HepG2 (cell line): ENCODE data around the gene CTNNA3. TPM values are rescaled to one million over a fixed set of nuclear protein-coding genes. Genes with fewer than 3 reads are reported as not detected.

Experiments used
- ATAC-seq: fragments of 200-7000 bp; cut with Tn5 transposase; 3 replicates; pipeline ENCODE4 v1.9.1; 2020; ENCODE audit warnings: mild to moderate bottlenecking, moderate library complexity
- BruUV-seq: library from RNA; stranded (reverse); fragments of 400-500 nt; replicated peaks from 2 replicates; lab custom pipeline; 2021; lab: Mats Ljungman, UMichigan
- CTCF ChIA-PET: fragments of 300-600 bp; formaldehyde crosslinking; extraction: SDS; loops from one replicate; lab custom pipeline; 2021; ENCODE audit warnings: low total read pairs, inconsistent platforms, low intra/inter-chr PET ratio; lab: Yijun Ruan, JAX
- POLR2A ChIA-PET: fragments of 350-600 bp; sonication (Branson Sonifier 250); formaldehyde crosslinking; loops from one replicate; lab custom pipeline; 2020; ENCODE audit warnings: antibody characterized with exemption, inconsistent platforms; lab: Yijun Ruan, JAX
- DNase-seq: peaks from one replicate; pipeline ENCODE4 v3.0.0-alpha.2; 2015; ENCODE audit warnings: low spot score
- FAIRE-seq: peaks from 3 replicates; lab custom pipeline; 2011; peaks lifted over from hg19 to GRCh38; lab: Jason Lieb, UNC
- H2AFZ ChIP-seq: one replicate; pipeline ENCODE4 v1.6.1; 2011; ENCODE audit warnings: low read length, inconsistent platforms
- H3K27ac ChIP-seq: fragments of 300-600 bp; 3 replicates; pipeline ENCODE4 v1.8.0; 2011; ENCODE audit warnings: mixed run types, mild to moderate bottlenecking, mixed read lengths, low read length, inconsistent platforms; ENCODE audit not compliant: insufficient read depth; ENCODE audit errors: extremely low read length
- H3K27me3 ChIP-seq, 2 experiments: fragments of 200-600 bp in 1 of 2; 2 replicates in 1 of 2; 3 replicates in 1 of 2; pipeline versions ENCODE4 v1.6.0 to v1.8.0; 2011; ENCODE audit warnings: low read length in 2 of 2, mild to moderate bottlenecking in 2 of 2, moderate library complexity in 2 of 2, inconsistent platforms in 1 of 2; ENCODE audit not compliant: insufficient read depth in 2 of 2, control insufficient read depth in 1 of 2
- H3K36me3 ChIP-seq, 2 experiments: fragments of 200-600 bp in 1 of 2; replicated peaks in 1 of 2; 2 replicates in 1 of 2; 3 replicates in 1 of 2; pipeline versions ENCODE4 v1.5.1 to v1.8.0; 2011; ENCODE audit warnings: low read length in 2 of 2, inconsistent platforms in 1 of 2; ENCODE audit not compliant: insufficient read depth in 2 of 2, control insufficient read depth in 1 of 2
- H3K4me1 ChIP-seq: 2 replicates; pipeline ENCODE4 v1.5.1; 2012; ENCODE audit warnings: low read length, inconsistent platforms; ENCODE audit not compliant: insufficient read depth
- H3K4me2 ChIP-seq: 2 replicates; pipeline ENCODE4 v1.6.0; 2011; ENCODE audit warnings: low read depth, low read length, inconsistent platforms
- H3K4me3 ChIP-seq, 3 experiments: fragments of 200-600 bp in 1 of 3; sonication (generic), shearing (Covaris generic) in 1 of 3; replicated peaks in 1 of 3; 2 replicates each; pipeline ENCODE4 v1.5.1; 2011 to 2016; ENCODE audit warnings: low read length in 3 of 3, inconsistent platforms in 2 of 3, low read depth in 2 of 3, mild to moderate bottlenecking in 2 of 3, control low read depth in 1 of 3, mixed read lengths in 1 of 3; ENCODE audit not compliant: insufficient read depth in 1 of 3
- H3K79me2 ChIP-seq: one replicate; pipeline ENCODE4 v1.6.1; 2011; ENCODE audit warnings: low read length, inconsistent platforms; ENCODE audit not compliant: insufficient read depth
- H3K9ac ChIP-seq: 2 replicates; pipeline ENCODE4 v1.6.0; 2011; ENCODE audit warnings: mild to moderate bottlenecking, low read depth, low read length, inconsistent platforms; ENCODE audit not compliant: insufficient read depth
- H3K9me3 ChIP-seq: 2 replicates; pipeline ENCODE4 v1.5.1; 2012; ENCODE audit warnings: mild to moderate bottlenecking, low read length
- H4K20me1 ChIP-seq: 2 replicates; pipeline ENCODE4 v1.6.0; 2011; ENCODE audit warnings: inconsistent platforms, mild to moderate bottlenecking, low read length, moderate library complexity; ENCODE audit not compliant: insufficient read depth
- AGO2 ChIP-seq: fragments of 200-400 bp; formaldehyde crosslinking; optimal IDR thresholded peaks from 2 replicates; pipeline ENCODE3; 2017; ENCODE audit warnings: mild to moderate bottlenecking, low read depth, low read length, moderate library complexity
- BATF2 ChIP-seq: sonication (generic); formaldehyde crosslinking; IDR thresholded peaks from 2 replicates; pipeline ENCODE4 v1.8.0; 2022; ENCODE audit warnings: mild to moderate bottlenecking, missing genetic modification reagents, moderate library complexity
- DRAP1 ChIP-seq: IDR thresholded peaks from 2 replicates; pipeline ENCODE4 v1.6.1; 2016; ENCODE audit warnings: missing genetic modification reagents, missing compliant biosample characterization
- FOXP1 ChIP-seq, 2 experiments: fragments of 450-650 bp in 1 of 2; IDR thresholded peaks; 2 replicates each; pipeline ENCODE4 v1.6.1; 2017 to 2018; ENCODE audit warnings: antibody characterized with exemption in 1 of 2
- LRRFIP1 ChIP-seq: sonication (generic); formaldehyde crosslinking; conservative IDR thresholded peaks from 2 replicates; pipeline ENCODE4 v1.4.0; 2020; ENCODE audit warnings: missing genetic modification reagents
- MAX ChIP-seq: IDR thresholded peaks from 2 replicates; pipeline ENCODE4 v1.6.1; 2012; ENCODE audit warnings: inconsistent platforms
- SKI ChIP-seq: fragments of 450-650 bp; IDR thresholded peaks from one replicate; pipeline ENCODE4 v1.6.1; 2018; ENCODE audit warnings: mild to moderate bottlenecking; ENCODE audit not compliant: partially characterized antibody
- SMC3 ChIP-seq: IDR thresholded peaks from 2 replicates; pipeline ENCODE4 v1.6.1; 2011; ENCODE audit warnings: low read length, improper control_type of control experiment
- SUZ12 ChIP-seq: fragments of 150-350 bp; IDR thresholded peaks from 2 replicates; pipeline ENCODE4 v1.6.1; 2014; ENCODE audit warnings: low read depth, low read length
- ZFY ChIP-seq: sonication (generic); formaldehyde crosslinking; IDR thresholded peaks from 2 replicates; pipeline ENCODE4 v1.4.0; 2020; ENCODE audit warnings: missing genetic modification reagents
- ZMAT5 ChIP-seq: sonication (generic); formaldehyde crosslinking; IDR thresholded peaks from 2 replicates; pipeline ENCODE4 v1.5.0; 2020; ENCODE audit warnings: mild to moderate bottlenecking, low read depth, missing genetic modification reagents, borderline replicate concordance
- ZNF317 ChIP-seq: sonication (generic); formaldehyde crosslinking; IDR thresholded peaks from 2 replicates; pipeline ENCODE4 v1.5.0; 2020; ENCODE audit warnings: mild to moderate bottlenecking, missing genetic modification reagents
- ZNF335 ChIP-seq: sonication (generic); formaldehyde crosslinking; IDR thresholded peaks from 2 replicates; pipeline ENCODE4 v1.4.0; 2020; ENCODE audit warnings: missing genetic modification reagents
- ZNF484 ChIP-seq: sonication (generic); formaldehyde crosslinking; IDR thresholded peaks from 2 replicates; pipeline ENCODE4 v1.5.1; 2020; ENCODE audit warnings: mild to moderate bottlenecking, low read depth, missing genetic modification reagents, borderline replicate concordance
- ZNF878 ChIP-seq: sonication (generic); formaldehyde crosslinking; IDR thresholded peaks from 2 replicates; pipeline ENCODE4 v1.8.1; 2023; ENCODE audit warnings: mild to moderate bottlenecking, missing genetic modification reagents, moderate library complexity
- in situ Hi-C: cut with HindIII; loops from 2 replicates; pipeline ENCODE4 v1.10.0; 2017; ENCODE audit warnings: low pct_unique_long_range_greater_than_20kb; ENCODE audit not compliant: extremely low pct_ligation_motif_present
- intact Hi-C: fragments of 100-400 bp; cut with micrococcal nuclease; formaldehyde crosslinking; loops from one replicate; pipeline ENCODE4 v1.10.0; 2022; ENCODE audit not compliant: unreplicated experiment
- polyA plus RNA-seq, 8 experiments: library from polyadenylated mRNA; depleted of rRNA in 3 of 8; stranded (reverse) in 7 of 8; unstranded in 1 of 8; fragments of >200 nt; fragmentation: Illumina TruSeq in 4 of 8; extraction: Trizol in 4 of 8; gene quantifications; 2 replicates each; pipeline versions ENCODE4 v1.2.1 to v1.2.3, GENCODE V29; 2011 to 2016; ENCODE audit warnings: low read depth in 4 of 8, missing spikeins in 1 of 8, mixed read lengths in 1 of 8; ENCODE audit not compliant: insufficient read depth in 1 of 8
- total RNA-seq, 5 experiments: library from RNA; depleted of rRNA; stranded (reverse); fragments of >200 nt; fragmentation: Illumina TruSeq; extraction: Trizol; gene quantifications; 2 replicates each; pipeline ENCODE4 v1.2.3, GENCODE V29; 2016; ENCODE audit warnings: low read depth in 1 of 5

The CTNNA3 gene
- total and polyA plus RNA-seq, 2 of the 13 experiments (the other 11 are each of a cell fraction or from before 2014, with no cell fraction given): not detected

- no peaks in the 10 kb centered on the region for H3K9me3 ChIP-seq
- H3K27me3 ChIP-seq: no peaks in the 10 kb centered on the region
- H2AFZ ChIP-seq: no peak overlapping the region
- H3K4me2 ChIP-seq: no peak overlapping the region
- H3K27ac ChIP-seq: no peak overlapping the region
- no peak overlapping the region for H3K4me3 ChIP-seq
- ChIA-PET CTCF (no interaction called here), POLR2A (no interaction called here)
- BruUV-seq: no TSS peak
- ATAC-seq (no peak), FAIRE-seq (no peak), DNase-seq (no peak)
- no peaks in the 10 kb centered on the region for H3K4me1 ChIP-seq
- no peaks in the 10 kb centered on the region for H3K79me2 ChIP-seq
- intact Hi-C loops (no loop called here), in situ Hi-C loops (no loop called here)
- no peaks in the 10 kb centered on the region for H3K36me3 ChIP-seq
- TF ChIP-seq MAX (no peak), SMC3 (no peak), DRAP1 (CRISPR knock-in tag) (no peak), ZNF335 (CRISPR knock-in tag) (no peak), ZMAT5 (CRISPR knock-in tag) (no peak), ZNF317 (CRISPR knock-in tag) (no peak), BATF2 (CRISPR knock-in tag) (no peak), ZFY (no peak), ZNF484 (CRISPR knock-in tag) (no peak), ZNF878 (no peak), LRRFIP1 (CRISPR knock-in tag) (no peak), SKI (no peak), SUZ12 (no peak), AGO2 (no peak), FOXP1 (IDR thresholded peaks at IDR 0.05) (no peak), FOXP1 (CRISPR knock-in tag; IDR thresholded peaks at IDR 0.05) (no peak)
- no peaks in the 10 kb centered on the region for H4K20me1 ChIP-seq
- H3K9ac ChIP-seq: no peak overlapping the region
These were observed 65.1 kb downstream of the CTNNA3 start for GRCh38 chr10:67630904-67631303.
